Stimulated activated CD8-positive, alpha-beta memory T cell treated with anti-CD3 and anti-CD28 coated beads, Interleukin-15, amount 100 ng/mL, for 24 hours (primary cell): ENCODE data around the gene PLEKHA7.
"Not testable (repeated sequence)": the region's sequence is repeated elsewhere in the genome, so short reads cannot be mapped to it uniquely, and the experiment has no call there.

Experiments used
- DNase-seq: peaks from one replicate; pipeline ENCODE4 v3.0.0-alpha.2; 2020; ENCODE audit warnings: low read depth

PLEKHA7 gene

DNA sequence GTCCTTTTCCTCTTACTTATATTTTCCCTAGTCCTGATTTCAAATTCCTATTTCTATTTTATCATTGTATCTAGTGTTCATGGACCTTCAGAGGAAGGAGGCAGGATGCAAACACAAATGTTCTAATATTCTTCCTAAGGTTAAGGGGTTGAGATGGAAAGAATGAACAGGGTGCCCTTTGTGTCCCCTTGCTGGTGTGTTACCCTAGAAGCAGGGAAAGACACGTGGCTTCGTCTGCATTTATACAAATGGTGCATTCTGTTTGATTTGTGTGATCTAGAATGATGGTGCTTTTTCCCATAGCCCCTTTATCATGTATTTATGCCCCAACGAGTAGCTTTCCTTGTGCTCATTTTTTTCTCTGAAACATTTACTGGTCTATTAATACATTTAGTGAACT is 76.2 kb downstream of the PLEKHA7 start:
- no peak for DNase-seq

DNA sequence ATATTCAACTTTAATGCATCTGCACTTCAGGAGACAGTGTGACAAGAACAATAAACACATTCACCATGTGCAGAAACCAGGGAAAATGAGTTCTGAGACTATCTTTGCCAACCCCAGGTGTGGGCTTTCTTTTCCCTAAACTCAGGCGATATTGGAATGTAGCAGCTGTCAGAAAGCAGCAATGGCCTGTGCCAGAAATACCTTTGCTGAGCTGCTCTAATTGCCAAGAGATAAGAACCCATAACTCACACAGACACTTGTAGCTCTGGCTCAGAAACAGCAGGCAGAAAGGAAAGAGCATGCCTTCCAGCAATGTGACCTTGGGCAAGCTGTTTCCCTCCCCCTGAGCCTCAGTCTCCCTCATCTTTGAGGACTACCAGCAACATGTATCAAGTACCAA is 77.6 kb downstream of the PLEKHA7 start:
- no peak for DNase-seq

DNA sequence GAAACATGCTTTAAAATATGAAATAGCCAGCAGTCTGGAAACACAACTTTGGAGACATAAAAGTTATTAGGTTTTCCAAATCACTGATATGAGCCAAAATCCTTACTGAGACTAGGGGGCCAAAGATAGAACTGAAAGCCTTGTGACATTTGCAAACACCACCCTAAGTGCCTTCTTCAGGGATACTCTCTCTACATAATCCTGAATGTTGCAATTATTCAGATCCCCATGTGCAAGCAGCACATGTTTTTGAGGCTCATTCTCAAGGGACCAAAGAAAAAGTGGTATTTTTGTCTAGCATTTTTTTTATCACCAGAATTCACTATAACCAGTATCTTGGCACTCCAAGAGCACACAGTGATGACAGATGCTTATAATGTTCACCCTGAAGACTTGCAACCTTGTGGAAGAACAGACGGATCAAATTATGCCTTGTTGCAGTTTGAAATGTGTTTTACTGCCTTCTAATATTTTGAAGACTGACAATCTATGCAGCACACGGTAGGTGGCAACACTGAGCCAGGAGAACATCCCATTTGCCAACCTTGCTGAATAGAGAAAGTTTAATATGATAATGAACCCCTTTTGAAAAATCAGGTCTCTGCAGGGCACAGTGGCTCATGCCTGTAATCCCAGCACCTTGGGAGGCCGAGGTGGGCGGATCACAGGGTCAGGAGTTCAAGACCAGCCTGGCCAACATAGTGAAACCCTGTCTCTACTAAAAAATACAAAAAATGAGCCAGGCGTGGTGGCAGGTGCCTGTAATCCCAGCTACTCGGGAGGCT is 78.5 kb downstream of the PLEKHA7 start:
- DNase-seq: no peak

DNA sequence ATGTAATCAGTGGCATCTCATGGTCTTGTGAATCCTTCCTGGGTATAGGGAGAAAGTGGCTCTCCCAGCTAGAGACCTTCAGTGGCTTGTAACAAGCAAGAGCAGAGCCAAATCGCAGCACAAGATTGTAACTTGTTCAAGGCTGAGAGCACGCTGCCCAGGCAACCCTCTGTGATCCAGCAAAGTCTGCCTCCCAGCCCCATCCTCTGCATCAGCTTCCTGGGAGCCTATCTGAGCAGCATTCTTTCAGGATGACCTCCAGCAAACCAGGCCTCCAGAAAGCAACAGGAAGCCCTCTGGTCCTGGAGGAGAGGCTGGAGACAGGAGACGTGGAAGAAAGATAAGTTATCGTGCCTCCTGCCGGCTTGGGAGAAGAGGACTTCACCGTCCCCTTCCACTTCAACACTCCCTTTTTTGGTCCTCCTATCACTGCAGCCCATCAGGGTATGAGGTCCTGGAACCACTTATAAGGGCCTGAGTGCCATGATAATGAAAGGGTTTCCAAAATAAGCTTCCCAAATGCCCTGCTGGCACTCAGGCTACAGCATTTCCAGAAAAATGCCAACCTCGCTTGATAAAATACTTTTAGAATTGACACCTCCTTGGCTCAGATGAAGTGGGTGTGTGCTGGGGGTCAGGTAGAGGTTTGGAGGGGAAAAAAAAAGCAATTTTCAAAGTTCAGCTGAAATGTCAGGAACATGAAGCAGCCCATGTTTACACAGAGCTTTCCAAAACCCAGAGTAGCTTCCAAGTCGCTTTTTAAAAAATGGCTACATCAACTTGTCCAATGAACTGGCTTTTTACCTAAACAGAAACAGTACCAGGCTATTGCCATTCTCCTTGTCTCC is 80.2 kb downstream of the PLEKHA7 start:
- DNase-seq: no peak

DNA sequence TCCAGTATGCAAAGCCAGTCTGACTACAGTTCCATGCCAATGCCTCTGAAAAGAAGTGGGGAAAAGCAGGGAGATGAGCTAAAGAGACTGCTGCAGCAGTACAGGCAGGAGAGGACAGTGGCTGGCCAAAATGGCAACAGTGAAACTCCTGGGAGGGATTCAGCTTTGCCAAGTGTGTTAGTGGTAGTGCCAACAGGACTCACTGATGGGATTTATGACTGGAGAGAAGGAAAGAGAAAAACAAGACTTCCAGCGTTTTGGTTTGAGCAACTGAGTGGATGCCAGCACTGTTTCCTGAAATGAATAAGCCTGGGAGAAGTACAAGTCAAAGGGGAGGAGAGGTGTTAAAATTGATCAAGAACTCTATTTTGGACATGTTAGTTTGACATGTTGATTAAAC is 80.9 kb downstream of the PLEKHA7 start:
- no peak for DNase-seq

DNA sequence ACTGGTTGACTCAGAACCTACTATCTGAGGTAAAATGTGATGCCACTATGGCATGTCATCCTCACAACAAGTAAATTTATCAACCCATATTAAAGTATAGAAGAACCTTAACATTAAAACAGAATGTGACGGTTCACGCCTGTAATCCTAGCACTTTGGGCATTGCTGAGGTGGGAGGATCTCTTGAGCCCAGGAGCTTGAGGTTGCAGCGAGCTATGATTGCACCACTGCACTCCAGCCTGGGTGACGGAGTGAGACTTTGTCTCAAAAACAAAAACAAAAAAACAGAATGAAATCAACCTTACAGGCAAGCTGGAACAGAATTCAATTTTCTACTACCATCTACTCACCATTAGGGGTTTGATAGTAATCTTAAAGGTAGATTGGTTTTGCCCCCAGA is 86.2 kb downstream of the PLEKHA7 start:
- DNase-seq: no peak

DNA sequence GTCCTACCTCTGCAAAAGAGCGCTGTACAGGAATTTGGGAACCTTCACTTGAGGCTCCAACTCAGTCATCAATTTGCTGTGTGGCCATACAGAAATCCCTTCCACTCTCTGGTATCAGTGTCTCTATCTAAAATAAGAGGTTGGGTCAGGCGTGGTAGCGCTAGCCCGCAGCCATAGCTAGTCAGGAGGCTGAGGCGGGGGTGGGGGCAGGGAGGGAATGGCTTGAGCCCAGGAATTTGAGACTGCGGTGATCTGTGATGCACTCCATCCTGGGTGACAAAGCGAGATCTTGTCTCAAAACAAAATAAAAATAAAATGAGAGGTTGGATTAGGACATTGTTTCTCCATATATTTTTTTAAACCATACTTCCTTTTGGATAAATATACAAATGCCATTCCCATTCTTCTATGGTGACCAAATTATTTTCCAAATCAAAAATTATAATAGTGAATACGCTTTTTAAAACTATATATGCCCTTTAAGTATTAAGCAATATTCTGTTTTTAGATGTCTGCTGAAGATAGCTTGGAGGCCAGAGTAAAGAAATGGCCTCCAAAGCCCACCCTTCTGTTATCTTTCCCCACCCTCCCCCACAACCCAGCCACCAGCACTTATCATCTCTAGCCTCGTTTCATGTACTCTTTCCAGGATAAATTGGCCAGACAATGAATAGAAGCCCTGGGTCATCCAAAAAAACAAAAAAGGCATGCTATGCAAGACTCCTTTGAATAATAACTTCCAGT is 87.2 kb downstream of the PLEKHA7 start:
- DNase-seq: no peak

DNA sequence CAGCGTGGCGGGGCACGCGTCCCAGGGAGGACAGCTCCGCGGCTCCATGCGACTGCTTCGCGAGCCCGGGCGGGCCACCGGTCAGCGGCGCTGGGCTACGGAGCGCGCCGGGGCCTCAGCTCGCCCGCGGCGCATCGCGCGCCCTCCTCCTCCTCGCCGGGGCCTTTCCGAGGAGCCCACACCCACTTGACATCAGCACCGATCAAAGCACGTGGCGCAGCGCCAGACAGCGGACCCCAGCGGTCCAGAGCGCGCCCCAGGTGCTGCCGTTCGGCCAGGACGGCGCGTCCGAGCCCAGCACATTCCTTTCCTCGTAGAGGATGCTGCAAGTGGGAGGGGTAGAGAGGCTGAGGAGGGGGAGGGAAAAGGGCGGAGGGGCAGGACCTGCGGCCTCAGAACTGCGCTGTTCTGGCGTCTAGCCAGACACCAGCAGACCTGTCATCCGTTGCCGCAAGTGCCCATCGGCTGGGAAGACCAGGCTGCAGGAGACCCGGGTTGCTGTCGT is 88.6 kb downstream of the PLEKHA7 start:
- no peak for DNase-seq

DNA sequence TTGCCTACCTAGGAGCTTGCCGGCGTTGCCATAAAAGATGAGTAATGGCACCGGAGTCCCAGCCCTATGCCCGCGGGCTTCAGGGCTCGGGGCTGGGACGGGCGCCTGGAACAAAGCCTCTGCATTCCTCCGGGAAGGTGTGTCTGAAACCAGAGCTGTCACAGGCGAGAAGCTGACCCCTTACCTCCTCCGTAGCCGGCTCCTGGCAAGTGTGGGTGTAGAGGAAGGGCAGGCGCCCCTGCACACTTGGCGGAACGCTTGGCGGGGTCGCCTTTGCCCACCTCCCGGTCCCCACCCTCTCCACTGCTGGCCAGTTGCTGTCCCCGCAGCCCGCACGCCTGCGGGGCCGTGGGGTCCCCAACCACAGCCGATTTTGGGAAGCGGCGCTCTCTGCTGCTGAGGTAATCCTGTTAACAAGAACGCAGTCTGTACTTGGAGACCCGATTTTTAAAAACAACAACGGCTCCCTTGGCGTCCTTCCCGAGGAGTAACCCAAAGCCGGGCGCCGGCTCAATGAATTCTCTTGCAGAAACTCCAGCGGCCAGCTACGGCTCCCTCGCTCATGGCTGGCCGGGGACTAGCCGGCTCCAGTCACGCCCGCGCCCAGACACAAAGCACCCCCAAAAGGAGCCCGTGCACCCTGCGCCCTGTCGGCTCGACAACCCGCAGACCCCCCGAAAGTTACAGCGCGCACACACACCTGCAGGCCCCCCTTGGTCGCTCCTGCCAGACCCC is 89.2 kb downstream of the PLEKHA7 start:
- no peak for DNase-seq

DNA sequence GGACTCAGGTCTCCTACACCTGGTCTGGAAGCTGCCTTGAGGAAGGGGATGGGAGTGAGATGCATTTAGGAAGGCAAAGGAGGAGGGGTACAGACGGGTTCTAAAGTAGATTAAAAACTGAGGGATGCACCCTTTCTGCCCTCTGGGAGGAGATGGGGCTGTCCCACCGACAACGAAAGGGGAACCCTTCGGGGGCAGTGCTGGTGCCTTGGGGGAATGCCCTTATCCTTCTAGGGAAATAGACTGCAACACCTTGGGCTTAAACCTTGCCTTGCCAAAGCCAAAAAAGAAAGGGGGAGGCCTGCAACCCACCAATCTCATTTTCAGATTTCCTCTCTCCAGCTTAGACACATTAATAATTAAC is 89.8 kb downstream of the PLEKHA7 start:
- no peak for DNase-seq

DNA sequence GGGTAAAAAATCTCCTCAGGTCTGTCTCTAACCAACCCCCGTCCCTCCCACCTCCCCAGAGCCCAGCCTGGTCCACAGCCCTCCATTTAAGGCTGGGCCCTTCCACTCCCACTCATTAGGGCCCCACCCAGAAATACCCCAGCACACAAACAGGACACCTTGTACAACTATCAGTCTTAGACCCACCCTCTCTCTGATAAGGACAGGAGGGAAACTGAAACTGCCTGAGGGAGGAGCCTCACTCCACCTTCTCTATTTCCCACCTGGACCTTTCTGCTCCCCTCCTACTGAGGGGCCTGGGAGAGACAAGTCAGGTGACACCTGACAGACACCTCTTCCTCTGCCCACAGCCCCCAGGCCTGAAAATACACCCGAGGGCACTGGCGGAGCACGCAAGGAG is 90.2 kb downstream of the PLEKHA7 start:
- no peak for DNase-seq

DNA sequence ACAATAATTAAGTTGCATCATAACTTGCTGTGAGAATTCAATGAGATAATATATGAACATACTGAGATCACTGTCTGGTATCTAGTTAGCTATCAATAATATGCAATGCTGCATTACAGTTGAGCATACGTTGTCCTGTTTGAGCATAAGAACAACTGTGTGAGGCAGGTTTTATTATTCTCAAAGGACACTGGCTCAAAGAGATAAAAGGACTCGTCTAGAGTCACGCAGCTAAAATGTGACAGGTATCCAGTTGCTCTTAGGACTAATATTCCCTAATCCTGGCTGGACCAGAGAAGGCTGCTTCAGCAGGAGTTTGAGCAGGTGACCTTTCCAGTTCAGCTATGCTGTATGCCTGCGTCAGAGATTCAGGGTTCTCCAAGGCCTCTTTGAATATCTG is 92.5 kb downstream of the PLEKHA7 start:
- no peak for DNase-seq

DNA sequence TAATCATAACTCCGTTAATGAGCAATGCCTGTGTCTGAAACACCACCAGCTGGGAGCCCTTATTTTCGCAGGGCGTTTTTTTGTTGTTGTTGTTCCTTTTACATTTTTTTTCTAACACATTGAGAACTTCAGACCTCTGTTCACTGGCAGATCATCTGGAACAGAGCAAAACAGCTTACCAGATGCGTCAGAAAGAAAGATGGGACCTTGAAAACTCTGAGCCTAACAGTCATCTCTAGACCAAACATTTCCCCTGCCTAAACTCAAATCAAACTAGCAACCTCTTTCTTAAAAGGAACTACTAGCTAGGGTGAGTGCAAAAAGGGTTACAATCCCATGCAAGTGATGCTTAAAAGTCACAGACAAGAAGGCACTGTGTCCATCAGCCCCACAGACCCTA is 93.2 kb downstream of the PLEKHA7 start:
- no peak for DNase-seq

DNA sequence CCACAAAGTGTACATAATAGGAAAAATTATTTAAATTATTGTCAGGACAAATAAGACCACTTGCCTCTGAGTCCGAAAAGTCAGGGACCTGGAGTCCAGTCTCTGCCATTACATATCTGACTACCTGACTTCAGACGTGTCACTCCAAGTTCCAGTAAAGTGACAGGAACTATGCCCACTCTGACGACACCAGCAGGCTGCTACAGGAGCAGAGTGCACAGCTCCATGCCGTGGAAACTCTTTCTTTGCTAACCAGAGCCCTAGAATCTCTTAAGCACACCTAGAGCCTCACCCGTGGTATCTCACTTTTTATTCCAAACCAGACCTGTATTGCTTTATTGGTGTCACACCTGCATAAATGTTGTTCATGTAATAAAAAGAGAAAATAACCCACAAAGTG is 93.7 kb downstream of the PLEKHA7 start:
- no peak for DNase-seq

DNA sequence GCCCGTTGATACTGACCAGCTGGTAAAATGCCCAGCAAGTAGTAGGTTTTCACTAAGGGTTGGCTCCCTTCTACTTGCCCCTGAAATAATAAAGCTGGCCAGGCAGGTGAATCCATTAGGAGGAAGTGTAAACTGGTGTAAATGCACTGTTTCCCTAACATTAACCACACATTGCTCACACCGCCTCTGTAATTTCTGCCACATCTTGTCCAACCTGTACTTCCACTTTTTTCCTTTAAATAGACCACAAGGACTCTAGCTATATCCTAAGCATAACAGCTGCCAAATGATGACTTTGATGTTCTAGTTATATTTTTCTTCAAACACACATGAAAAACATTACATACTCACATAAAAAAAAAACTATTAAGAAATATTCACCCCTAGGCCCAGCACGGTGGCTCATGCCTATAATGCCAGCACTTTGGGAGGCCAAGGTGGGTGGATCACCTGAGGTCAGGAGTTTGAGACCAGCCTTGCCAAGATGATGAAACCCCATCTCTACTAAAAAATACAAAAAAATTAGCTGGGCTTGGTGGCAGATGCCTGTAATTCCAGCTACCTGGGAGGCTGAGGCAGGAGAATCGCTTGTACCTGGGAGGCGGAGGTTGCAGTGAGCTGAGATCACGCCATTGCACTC is 95.6 kb downstream of the PLEKHA7 start:
- not testable (repeated sequence) for DNase-seq

DNA sequence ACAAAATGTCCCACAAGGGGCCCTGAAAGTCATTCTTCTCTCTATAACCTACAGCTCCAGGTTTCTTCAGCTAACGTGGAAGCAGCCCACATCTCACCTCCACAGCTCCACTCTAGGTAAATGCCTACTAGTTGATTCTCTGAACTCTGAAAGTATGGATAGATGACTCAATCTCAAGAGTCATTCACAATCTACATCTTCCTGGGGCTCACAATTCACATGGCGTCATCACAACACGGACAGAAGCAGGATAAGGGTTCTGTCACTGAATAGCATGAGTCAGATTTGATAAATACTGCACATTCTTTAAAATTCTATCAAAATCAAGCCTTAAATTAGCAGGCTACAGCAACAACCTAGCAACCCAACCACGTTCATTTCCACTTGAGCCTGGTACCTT is 96.3 kb downstream of the PLEKHA7 start:
- DNase-seq: no peak

DNA sequence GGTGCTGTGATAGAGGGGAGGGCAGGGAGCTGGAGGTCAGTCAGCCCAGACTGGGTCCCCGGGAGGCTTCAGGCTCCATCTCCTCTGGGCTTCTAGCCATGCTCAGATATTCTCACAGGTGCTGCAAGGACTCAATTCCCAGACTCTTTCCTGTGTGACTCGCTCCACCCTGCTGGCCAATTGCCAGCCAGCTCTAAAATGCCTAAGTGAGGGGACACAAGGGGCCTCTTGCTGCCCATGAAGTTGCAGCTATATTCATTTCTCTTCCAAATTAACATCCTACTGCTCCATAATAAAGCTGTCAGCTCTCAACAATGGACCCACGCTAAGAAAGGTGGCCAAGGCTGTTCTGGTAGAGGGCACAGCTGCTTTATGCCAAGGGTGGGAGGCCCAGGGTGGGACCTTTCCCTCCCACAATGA is 101.5 kb downstream of the PLEKHA7 start:
- no peak for DNase-seq

DNA sequence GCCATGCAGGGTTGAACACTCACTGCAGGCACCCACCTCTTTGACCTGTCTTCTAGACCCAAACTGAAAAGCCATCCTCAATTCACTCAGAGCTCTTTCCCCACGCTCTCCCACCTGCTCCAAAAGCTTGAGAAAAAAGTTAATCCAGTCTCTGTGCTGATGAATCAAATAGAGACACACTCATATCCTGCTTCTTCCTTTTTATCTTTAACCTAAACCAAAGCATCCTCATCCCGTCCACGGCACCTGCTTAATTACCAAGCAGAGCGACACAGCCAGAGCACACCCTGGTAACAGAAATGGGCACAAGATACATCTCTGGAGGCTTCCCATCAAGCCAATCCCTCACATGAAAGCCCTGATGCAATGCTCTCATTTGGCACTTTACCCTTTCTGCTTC is 102.6 kb downstream of the PLEKHA7 start:
- no peak for DNase-seq

DNA sequence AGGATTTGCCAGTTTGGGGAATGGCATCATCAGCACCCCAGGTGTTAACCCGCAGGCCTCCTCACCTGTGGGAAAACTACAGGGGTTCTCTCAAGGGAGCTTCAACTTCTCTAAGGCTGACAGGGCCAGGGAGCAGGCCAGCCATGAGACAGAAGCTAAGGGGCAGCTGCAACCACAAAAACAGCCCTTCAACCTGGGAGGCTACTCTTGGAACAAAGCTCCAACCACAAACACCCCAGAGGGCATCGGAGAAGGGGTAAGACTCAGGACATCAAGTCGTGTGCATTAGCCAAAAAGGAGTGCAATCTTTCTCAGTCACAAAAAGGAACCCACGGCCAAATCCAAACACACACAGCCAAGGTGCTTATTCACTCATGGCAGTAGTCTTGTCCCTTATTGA is 103.0 kb downstream of the PLEKHA7 start:
- DNase-seq: no peak

DNA sequence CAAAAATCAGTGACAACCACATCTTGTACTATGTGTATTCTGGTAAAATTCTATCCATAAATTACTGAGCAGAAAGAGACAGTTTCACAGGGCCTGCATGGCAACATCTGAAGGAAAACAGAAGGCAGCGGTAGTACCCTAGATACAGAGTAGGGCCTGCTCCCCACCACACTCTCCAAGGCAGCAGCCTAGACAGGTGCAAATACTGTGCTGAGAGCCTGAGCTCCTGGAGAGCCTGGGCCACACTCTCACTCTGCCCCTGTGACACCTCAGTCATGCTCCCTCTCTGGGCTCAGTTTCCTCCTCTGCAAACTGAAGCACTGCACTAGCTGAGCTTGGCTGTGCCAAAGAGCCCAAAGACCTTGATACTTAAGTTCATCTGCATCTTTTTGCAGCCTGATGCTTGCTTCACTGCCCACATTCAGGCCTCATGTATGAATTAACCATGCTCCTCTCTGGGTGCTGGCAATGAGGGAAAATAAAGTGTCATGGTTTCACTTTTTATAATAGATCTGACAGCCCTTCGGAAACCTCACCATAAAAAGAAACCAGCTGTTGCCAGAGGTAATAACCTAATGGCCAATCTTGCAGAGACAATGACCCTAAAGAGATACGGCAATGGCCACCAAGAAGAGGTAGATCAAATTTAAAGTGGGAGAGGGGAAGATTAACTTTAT is 104.7 kb downstream of the PLEKHA7 start:
- DNase-seq: no peak

DNA sequence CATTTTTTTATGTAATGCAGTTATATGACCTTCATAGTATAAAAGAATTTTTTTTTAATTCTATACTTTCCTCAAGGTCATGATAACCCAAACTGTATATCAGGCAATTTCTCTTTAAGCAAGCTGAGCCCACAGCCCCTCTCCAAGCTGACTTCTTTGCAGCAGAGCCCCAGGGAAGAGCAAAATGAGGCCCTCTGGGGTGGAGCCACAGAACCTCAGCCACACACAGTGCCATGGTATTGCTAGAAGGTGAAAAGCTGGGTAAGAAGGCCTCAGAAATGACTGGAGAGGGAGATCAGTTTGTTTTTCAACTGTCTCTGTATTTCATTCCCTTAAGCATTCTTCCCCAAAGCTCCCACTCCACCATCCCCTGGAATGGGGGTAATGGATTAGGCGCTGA is 108.8 kb downstream of the PLEKHA7 start:
- DNase-seq: no peak
